ENCODE data around the gene S1PR1.
A peak's percentile ranks its signal among the peaks of the same experiment; 100 is the strongest.

S1PR1 gene

GRCh38 chr1:101282314-101283038, 45.7 kb downstream of the S1PR1 start:
- no peak for ATAC-seq

- ATAC-seq = no peak
These were observed 46.6 kb downstream of the S1PR1 start for GRCh38 chr1:101283443-101283842.

- ATAC-seq = no peak
These were observed 47.2 kb downstream of the S1PR1 start for GRCh38 chr1:101284021-101284420.

DNA sequence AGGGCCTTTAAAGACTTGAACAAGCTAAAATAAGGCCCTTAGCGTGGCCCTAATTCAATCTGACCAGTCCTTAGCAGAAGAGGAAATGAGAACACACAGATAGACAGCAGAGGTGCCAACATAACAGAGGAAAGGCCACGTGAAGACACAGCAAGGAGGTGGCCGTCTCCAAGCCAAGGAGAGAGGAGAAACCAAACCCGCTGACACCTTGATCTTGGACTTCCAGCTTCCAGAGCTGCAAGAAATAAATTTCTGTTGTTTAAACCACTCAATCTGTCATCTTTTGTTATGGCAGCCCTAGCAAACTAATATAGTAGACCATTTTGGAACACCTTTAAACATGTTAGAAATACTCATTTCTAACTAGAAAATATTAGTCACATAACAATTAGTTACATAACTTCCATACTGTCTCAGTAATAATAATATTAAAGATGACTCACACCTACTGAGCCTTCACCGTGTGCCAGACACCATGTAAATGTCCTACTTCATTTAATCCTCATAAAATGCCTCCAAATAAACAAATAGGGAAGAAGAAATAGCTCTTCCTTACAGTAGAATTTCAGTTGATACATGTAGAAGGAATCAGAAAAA, 47.9 kb downstream of the S1PR1 start:
- ATAC-seq = peak; percentile 63 to 75

DNA sequence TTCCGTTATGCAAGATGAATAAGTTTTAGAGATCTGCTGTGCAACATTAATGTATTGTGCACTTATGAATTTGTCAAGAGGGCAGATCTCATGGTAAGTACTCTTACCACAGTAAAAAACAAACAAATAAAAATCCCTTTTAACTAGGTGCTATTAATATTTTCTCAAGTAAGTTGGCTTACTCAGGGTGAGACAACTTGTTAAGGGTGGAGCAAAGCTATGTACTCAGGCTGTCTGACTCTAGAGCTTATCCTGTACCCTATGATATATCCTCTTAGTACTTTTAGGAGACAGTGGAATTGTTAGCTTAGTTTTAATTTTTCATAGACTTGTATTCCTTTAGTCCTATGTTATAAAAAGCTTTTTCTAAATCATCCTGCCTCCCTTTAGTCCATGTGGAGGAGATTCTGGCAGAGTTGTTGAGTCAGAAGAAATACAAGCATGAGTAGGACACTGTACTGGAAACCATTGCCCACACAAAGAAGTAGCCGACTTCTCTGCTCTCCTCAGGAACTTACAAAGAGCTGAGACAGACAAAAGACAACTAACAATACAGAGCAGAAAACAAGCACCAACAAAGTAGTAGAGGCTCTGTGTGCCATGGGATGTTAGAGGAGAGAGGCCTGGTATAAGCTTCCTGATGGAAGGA, 49.2 kb downstream of the S1PR1 start:
- ATAC-seq = peak; percentile 15 to 36

GRCh38 chr1:101288491-101288944, 51.7 kb downstream of the S1PR1 start:
- peak; percentile 26 to 39 for ATAC-seq

GRCh38 chr1:101290119-101290921, 53.5 kb downstream of the S1PR1 start:
- ATAC-seq = no peak
